Stimulated activated CD8-positive, alpha-beta memory T cell treated with anti-CD3 and anti-CD28 coated beads, Interleukin-7, amount 100 ng/mL, for 48 hours (primary cell): ENCODE data around the gene ST3GAL3.
"Not testable (repeated sequence)": the region's sequence is repeated elsewhere in the genome, so short reads cannot be mapped to it uniquely, and the experiment has no call there.

Source experiments
- DNase-seq, 2 donors: peaks; one replicate each; pipeline ENCODE4 v3.0.0-alpha.2; 2020; ENCODE audit warnings: low read depth in 1 of 2; ENCODE audit errors: extremely low read depth in 1 of 2

The ST3GAL3 gene

GRCh38 chr1:43703836-43704235 is 3.5 kb upstream of the ST3GAL3 start:
- DNase-seq = no peak

GRCh38 chr1:43704838-43705237 is 2.5 kb upstream of the ST3GAL3 start:
- no peak for DNase-seq

GRCh38 chr1:43705334-43705733 is 2.0 kb upstream of the ST3GAL3 start:
- DNase-seq = no peak

- no peak for DNase-seq
These were observed 1.2 kb upstream of the ST3GAL3 start for GRCh38 chr1:43705982-43706597.

- no peak for DNase-seq
These were observed 642 bp upstream of the ST3GAL3 start for GRCh38 chr1:43706598-43707189.

GRCh38 chr1:43708002-43708410 is 670 bp downstream of the ST3GAL3 start:
- no peak for DNase-seq

GRCh38 chr1:43711049-43711448 is 3.7 kb downstream of the ST3GAL3 start:
- DNase-seq = no peak

GRCh38 chr1:43711524-43712386 is 4.4 kb downstream of the ST3GAL3 start:
- no peak for DNase-seq

GRCh38 chr1:43716559-43717281 is 9.4 kb downstream of the ST3GAL3 start:
- no peak for DNase-seq

- DNase-seq = no peak
These were observed 11.7 kb downstream of the ST3GAL3 start for GRCh38 chr1:43719063-43719462.

GRCh38 chr1:43719670-43720419 is 12.5 kb downstream of the ST3GAL3 start:
- not testable (repeated sequence) for DNase-seq

GRCh38 chr1:43722810-43723209 is 15.5 kb downstream of the ST3GAL3 start:
- no peak for DNase-seq

- DNase-seq = no peak
These were observed 22.6 kb downstream of the ST3GAL3 start for GRCh38 chr1:43729816-43730463.

GRCh38 chr1:43731867-43732531 is 24.7 kb downstream of the ST3GAL3 start:
- no peak for DNase-seq

- DNase-seq = no peak
These were observed 29.5 kb downstream of the ST3GAL3 start for GRCh38 chr1:43736819-43737218.

GRCh38 chr1:43742026-43742425 is 34.7 kb downstream of the ST3GAL3 start:
- DNase-seq = no peak

- DNase-seq = no peak
These were observed 35.9 kb downstream of the ST3GAL3 start for GRCh38 chr1:43743206-43743605.

GRCh38 chr1:43747736-43748135 is 40.4 kb downstream of the ST3GAL3 start:
- no peak for DNase-seq

- no peak for DNase-seq
These were observed 42.7 kb downstream of the ST3GAL3 start for GRCh38 chr1:43750083-43750482.

- no peak for DNase-seq
These were observed 46.1 kb downstream of the ST3GAL3 start for GRCh38 chr1:43753422-43753821.
